Measurements from ENCODE around the gene NYNRIN.
A peak's percentile ranks its signal among the peaks of the same experiment; 100 is the strongest.
"Not testable (repeated sequence)": the region's sequence is repeated elsewhere in the genome, so short reads cannot be mapped to it uniquely, and the experiment has no call there.

NYNRIN gene

DNA sequence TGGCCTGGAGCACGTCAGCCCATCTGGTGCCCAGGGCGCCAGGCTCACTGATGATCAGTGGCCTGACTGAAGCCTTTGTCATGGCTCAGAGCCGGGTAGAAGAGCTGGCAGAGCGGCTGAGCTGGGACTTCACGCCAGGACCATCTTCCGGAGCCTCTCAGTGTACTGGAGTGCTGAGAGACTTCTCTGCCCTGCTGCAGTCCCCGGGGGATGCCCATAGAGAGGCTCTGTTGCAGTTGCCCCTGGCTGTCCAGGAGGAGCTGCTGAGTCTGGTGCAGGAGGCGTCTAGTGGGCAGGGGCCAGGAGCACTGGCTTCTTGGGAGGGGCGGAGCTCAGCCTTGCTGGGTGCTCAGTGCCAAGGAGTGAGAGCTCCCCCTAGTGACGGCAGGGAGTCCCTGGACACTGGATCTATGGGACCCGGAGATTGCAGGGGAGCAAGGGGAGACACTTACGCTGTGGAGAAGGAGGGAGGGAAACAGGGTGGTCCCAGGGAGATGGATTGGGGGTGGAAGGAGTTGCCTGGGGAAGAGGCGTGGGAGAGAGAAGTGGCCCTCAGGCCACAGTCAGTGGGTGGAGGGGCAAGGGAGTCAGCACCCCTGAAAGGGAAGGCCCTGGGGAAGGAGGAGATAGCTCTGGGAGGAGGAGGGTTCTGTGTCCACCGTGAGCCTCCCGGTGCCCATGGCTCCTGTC, 32.9 kb downstream of the NYNRIN start:
- peak; percentile 87 to 94 for DNase-seq (ENCODE audit: low read depth in 2 of 2)

DNA sequence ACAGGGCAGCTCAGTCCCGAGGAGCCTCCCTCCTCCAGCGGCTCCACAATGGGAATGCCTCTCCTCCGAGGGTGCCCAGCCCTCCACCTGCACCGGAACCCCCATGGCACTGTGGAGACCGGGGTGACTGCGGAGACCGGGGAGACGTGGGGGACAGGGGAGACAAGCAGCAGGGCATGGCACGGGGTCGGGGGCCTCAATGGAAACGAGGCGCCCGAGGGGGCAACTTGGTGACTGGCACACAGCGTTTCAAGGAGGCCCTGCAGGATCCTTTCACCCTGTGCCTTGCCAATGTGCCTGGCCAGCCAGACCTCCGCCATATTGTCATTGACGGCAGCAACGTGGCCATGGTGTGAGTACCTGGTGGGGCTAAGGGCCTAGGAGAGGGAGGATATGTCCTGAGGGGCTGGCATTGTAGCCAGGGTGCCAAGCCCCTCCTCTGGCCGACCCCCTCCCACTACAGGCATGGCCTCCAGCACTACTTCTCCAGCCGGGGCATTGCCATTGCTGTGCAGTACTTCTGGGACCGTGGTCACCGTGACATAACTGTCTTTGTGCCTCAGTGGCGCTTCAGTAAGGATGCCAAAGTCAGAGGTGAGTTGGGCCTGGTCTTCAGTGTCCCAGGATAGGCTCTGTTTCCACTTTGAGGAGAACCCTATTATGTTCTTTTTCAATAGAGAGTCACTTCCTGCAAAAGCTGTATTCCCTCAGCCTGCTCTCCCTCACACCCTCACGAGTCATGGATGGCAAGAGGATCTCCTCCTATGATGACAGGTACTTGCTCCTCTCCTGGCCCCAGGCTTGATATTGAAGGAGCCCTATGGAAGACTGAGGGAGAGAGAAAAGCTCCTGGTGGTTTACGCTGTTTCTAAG, 33.7 kb downstream of the NYNRIN start:
- no peak for DNase-seq (ENCODE audit: low read depth in 2 of 2)

DNA sequence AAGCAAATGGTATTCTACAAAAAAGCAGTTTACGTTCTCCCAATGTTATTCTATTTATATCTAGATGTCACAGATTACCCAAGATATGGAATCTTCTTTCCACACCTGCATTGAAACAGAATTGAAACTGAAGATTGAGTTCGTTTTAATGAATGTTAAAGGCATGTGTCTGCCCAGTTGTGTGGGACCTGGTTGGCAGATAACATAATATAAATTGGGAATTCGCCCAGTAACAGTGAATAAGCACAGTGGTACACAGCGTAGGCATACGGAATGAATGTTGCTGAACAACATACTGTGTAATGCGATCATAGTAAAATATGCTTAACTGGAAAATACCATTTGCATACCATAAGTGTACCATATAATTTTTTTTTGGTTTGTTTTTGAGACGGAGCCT, 35.2 kb downstream of the NYNRIN start:
- no peak for DNase-seq (ENCODE audit: low read depth in 2 of 2)

DNA sequence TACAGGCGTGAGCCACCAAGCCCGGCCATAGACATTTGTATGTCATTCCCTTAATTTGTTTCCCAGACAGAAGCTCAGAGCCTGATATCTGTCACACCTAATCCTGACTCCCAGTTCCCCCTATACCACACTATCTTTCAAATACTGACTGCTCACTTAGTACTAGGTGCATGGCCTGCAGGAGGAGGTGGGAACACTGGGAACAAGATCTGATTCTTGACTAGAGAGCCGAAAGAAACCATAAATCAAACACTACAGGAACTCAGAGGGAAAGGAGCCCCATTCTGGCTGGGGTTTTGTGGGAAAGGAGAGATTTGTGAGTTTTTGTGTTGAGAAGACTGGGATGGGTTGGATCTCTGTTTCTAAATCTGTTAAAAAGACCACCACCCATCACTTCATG, 35.9 kb downstream of the NYNRIN start:
- no peak for DNase-seq (ENCODE audit: low read depth in 2 of 2)

DNA sequence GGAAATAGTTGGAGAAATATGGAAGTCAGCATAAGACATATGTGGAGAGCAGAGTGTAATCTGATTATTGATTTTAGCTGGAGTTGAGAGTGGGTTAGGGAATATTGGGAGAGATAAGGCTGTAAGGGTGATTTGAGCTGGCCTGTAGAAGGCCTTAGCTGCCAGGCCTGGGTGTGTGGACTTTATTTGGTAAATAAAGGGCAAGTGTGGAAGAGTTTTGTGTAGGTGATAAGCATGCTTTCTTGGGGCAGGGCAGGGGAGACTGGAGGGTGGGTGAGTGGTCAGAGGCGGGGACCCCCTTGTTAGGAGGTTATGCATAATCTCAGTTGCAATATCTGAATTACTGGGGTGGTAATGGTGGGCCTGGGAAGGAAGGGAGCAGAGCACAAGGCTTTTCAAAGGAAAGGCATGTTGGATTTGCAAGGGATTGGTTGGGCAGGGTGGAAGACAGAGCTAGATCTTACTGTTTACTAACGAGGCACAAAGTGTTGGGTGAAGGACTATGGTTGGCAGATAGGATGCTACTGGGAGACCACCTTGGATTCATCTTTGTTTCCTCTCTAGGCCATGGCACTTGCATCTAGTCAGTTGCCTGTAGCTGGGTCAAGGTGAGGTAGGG, 36.5 kb downstream of the NYNRIN start:
- no peak for DNase-seq (ENCODE audit: low read depth in 2 of 2)

DNA sequence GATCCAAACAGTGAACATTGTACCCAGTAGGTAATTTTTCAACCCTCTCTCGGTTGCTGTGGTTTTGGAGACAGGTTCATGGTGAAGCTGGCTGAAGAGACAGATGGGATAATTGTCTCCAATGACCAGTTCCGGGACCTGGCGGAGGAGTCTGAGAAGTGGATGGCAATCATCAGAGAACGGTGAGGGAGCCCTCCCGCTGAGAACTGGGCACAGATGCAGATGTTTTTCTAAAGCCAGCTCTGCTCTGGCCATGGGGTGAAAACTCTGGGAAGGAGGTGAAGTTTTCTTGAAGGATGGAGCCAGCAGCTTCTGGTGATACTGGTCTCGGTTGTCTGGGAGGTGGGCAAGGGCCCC, 37.2 kb downstream of the NYNRIN start:
- no peak for DNase-seq (ENCODE audit: low read depth in 2 of 2)

DNA sequence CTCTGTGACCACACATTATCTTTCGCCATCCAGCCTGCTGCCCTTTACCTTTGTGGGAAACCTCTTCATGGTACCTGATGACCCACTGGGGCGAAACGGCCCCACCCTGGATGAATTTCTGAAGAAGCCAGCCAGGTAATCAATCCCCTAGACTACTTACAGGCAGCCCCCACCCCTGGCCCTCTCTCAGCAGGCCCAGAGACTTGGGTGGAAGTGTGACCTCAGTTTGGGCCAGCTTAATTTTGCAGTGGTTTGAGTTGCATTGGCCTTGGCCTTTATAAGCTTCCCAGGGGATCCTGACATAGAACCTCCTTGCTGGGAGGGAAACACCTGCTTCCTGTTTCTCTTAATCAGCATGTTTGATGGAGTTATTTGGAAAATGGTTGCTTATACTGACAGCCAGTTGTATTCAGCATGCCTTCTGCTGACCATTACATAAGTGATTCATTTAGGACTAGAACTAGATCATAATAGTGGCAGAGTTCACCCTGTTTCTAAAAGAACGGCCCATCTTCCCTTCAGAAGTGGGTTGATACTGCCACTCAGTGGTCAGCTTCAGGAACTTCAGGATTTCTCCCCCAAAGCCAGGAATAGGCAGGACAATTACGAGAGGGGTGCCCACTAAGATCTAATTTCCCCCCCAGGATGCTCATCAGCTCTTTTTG, 37.7 kb downstream of the NYNRIN start:
- no peak for DNase-seq (ENCODE audit: low read depth in 2 of 2)

DNA sequence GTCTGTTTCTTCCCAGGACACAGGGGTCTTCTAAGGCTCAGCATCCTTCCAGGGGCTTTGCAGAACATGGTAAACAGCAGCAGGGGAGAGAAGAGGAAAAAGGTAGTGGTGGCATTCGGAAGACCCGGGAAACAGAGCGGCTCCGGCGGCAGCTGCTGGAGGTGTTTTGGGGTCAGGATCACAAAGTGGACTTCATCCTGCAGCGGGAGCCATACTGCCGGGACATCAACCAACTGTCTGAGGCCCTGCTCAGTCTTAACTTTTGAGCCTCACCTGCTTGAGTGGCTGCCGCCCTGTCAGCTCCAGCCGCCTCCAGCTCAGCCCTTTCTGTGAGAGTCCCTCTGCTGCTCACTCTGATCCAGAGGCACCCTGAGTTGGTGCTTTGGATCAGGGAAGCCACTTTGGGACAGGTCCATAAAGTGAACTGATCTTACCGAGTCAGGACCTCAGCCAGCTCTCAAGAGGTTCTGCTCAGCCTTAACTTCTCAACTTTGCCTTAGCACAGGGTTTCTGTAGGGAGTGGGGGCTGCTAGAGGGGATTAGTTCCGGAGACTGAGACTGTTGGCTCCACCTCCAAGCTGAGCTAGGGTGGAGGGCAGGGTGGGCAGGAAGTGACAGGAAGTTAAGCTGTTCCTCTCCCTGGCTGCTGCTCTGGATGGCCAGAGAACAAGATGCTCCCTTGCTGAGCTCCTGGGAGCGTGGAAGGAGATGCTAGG, 38.4 kb downstream of the NYNRIN start:
- DNase-seq (ENCODE audit: low read depth in 2 of 2): no peak

DNA sequence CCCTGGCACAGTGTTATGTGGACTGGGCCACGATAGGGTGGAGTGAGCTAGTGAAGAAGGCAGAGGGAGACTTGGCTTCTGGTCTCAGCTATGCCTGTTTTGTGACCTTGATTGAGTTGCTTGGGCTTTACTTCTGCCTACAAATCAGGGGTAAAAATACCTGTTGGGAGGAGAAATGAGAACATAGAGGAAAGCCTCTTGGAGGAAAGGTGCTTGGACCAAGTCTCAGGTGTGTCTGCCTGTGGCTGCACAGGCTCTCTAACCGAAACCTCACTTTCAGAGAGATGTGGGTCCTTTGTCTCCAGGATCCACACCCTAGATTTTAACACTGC, 38.9 kb downstream of the NYNRIN start:
- DNase-seq (ENCODE audit: low read depth in 2 of 2): no peak

DNA sequence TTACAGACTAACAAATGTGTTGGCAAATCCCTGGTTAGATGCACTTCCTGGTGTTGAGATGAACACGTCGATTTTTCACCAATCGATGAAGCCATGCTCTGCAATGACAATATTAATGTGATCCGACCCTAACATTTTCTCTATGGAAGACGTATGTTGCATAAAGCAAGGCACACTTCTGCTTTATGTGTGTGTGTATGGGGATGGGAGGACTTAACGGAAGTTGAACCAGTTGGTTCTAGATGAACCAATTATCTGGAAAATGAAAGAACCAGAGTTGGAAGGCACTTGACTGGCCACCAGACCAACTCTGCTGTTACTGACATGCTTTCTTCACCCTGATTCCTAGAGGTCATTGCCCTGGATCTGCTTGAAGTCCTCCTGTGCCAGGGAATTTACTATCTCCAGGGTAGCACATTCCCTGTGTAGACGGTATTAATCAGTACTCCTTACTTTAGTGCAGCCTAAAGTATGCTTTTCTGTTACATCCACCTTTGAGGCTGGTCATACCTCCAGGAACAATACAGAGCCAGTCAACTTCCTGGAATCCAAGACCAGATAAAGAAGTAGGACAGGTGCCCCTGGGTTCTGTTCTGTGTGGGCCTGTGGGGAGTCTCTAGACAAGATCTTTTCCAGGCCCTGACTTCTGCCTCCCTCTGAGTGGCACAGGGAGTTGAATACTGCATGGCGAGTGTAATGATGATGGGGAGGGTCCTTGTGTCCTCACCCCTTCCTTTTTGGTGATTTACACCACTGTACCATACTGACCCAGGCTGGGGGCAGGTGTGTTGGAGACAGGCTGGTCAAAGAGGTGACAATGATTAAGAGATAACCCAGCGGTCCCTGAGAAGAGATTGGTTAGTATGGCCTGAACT, 39.7 kb downstream of the NYNRIN start:
- no peak for DNase-seq (ENCODE audit: low read depth in 2 of 2)

DNA sequence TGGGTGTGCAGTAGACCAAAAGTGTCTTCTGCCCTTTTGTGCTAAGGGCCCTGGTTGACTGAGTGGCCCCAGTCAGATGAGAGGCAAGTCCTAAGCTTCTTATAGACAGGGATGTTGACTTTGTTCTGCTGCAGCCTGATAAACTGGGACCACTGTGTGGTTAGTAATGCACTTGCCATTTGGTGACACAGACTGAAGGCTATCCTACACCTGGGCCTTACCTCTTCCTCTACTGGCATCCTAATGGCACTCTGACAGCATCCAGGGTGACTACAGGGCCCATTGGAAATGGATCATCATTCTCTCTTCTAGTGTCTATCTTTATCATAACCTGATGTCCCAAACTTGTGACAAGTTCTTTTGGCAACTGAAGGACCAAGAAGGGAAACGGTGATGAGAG, 40.5 kb downstream of the NYNRIN start:
- no peak for DNase-seq (ENCODE audit: low read depth in 2 of 2)

DNA sequence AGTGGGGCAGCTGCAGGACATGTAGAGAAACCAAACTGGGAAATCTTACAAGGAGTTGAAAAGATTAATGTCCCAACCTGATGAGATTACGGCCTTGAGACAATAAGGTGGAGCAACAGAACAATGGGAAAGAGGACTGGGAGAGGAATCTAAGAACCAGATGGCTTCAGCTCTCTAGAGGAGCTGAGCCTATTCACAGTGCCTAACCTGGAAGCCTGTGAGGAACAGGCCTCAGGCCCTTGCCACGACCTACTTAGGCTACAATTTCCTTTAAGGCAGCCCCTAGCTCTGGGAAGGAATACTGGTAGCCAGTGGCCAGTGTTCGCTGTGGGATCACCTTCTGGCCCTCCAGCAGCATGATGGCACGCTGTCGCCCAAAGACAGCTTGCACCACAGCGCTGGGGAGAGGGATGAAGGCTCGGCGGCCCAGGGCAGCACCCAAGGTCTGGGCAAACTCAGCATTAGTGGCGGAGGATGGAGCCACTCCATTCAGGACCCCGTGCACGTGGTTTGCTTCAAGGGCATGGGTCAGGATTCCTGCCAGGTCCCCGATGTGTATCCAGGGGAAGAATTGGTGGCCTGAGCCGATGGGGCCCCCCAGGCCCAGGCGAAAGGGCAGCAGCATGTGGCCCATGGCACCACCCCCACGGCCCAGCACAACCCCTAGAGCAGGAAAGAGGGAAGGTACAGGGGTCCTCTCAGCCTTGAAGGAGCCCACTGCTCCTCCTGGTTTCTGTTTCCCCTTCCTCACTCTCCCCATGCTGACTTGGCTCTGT, 41.2 kb downstream of the NYNRIN start:
- DNase-seq (ENCODE audit: low read depth in 2 of 2): no peak

DNA sequence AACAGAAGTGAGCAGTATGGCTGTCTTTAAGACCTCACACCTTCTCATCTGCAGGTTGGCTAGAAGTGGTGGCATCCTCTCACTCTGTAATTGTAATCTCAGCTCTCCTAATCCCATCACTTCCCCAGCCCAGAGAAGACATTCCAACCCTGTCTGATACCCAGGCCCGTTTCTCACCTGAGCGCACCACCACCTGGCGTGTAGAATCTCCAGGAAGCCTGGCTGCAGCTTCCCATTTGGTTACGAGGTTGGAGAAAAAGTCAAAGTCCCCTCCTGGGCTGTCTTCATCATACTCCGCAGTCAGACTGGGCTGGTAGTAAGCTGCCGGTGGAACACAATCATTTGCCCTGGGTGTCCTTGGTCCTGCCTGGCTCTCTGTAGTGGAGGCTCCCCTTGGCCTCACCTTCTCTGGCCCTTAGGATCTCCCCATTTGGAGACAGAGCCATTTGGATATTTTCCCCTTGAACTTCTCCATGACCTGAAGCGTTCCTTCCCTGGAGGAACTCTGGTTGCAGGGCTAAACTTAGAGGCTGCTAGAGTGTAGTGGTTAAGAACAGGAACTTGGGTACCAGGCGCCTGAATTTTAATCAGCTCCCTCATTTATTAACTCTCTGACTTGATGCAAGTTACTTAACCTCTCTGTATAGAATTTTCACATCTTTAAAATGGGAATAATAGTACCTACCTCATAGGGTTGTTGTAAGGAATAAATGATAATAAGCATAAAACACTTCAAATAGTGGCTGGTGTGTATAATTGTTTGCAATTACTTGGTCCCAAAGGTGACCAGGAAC, 42.0 kb downstream of the NYNRIN start:
- no peak for DNase-seq (ENCODE audit: low read depth in 2 of 2)

DNA sequence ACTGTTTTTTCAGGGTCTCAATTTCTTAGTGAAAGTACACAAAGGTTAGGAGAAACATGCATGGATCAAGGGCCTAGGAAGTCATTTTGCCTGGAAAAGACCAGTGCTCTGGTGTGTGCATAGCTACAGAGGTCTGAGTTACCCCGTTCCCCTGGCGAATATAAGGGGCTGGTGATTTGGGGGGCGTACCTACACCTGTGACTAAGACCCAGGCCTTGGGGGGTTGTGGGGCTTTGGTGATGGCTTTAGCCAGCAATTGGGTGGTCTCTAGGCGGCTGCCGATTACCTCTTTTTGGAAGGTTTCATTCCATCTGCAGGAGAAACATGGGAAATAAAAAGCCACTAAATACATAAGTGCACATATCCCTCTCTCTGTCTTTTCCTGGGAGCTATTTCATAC, 42.7 kb downstream of the NYNRIN start:
- DNase-seq (ENCODE audit: low read depth in 2 of 2): no peak

DNA sequence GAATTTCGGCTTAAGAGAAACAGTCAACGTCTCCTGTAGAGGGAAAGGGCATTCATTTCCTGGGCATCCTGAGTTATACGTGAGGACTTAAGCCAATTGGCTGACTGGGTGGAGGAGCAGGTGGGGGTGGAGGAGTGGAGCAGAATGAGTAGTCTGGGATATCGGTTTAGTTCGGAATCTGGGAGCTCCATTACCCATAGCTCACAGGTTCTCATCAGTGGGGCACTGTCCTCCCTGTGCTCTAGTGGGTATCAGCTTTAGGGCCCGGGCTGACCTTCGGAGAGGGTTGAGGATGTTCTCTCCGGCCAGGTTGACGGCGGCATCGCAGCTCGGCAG, 43.1 kb downstream of the NYNRIN start:
- DNase-seq (ENCODE audit: low read depth in 2 of 2): no peak

DNA sequence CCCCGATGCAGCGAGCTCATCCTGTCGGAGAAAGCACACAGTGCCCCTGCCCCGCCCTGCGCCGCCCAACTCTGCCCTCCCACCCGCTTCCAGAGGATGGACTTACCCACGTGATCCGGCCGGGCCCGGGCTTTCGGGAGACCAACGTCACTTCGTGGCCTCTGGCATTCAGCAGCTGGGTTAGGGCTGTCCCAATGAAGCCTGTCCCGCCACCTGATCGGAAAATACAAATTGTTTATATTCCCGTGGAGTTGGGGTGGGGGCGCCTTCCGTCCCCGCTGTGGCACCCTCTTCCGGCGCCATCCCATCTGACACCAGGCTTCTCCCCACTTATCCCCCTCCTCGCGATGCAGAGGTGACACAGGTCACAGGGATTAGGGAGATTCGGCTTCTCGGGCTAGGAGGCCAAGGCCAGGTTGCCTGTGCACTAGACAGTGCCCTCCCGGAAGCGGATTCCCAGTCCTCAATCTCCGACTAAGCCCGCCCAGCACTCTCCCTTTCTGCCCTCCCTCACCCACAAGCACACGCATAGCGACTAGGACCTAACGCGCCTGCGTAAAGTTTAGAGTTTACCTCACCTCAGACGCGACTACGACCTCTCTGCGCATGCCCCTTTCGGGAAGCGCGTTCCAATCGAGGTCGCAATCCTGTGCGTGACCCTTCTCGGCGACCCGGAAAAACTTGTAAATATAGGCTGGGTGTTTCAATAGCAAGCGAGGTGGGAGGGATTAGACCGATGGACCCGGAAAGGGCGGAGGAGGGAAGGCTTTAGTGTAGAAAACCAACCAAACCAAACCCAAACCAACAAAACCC, 43.6 kb downstream of the NYNRIN start, which contains the start of gene SDR39U1:
Gene SDR39U1 (minus strand): TSS at position 537 of the 813 bp plus-strand sequence. CDS start 7 bp downstream, at position 530.
- DNase-seq (ENCODE audit: low read depth in 2 of 2): peak; percentile 96

DNA sequence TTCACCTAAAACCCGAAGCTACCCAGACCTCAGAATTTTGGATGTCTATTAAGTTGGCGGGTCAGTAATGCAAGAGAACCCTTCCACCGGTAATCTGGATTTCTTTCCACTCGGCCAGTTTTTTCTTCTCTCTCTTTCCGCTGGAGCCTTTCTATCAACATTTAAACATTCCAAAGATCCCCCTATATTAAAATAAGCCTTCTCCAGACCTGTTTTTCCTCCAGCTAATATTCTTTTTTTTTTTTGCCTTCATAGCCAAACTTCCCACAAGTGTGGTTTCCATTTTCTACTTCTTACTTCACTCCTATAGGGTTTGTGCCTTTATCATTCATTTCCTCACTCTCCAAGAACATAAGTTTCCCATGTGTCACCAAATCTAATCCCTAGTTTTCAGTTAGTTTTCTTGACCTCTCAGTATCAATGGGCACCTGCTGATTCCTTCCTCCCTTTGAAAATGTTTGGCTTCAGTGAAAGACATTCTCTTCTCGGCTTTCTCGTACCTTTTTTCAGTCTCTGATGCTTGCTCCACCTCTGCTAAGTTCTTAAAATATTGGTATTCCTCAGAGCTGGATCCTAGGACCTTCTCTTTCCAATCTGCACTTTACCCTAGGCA, 44.4 kb downstream of the NYNRIN start:
- DNase-seq (ENCODE audit: low read depth in 2 of 2): no peak

DNA sequence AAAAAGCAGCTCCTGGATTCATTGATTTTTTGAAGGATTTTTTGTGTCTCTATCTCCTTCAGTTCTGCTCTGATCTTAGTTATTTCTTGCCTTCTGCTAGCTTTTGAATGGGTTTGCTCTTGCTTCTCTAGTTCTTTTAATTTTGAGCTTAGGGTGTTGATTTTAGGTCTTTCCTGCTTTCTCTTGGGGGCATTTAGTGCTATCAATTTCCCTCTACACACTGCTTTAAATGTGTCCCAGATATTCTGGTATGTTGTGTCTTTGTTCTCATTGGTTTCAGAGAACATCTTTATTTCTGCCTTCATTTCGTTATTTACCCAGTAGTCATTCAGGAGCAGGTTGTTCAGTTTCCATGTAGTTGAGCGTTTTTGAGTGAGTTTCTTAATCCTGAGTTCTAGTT, 52.0 kb downstream of the NYNRIN start:
- not testable (repeated sequence) for DNase-seq (ENCODE audit: low read depth in 2 of 2)
